GM20431 (cell line): ENCODE results near the gene TIMP2.
"Not testable (repeated sequence)": the region's sequence is repeated elsewhere in the genome, so short reads cannot be mapped to it uniquely, and the experiment has no call there.

Source experiments
- in situ Hi-C: fragments of 300-500 bp; cut with MseI, MboI; formaldehyde crosslinking; loops from one replicate; pipeline ENCODE4 v1.15.0; 2020; ENCODE audit warnings: low sequenced_read_pairs; ENCODE audit not compliant: unreplicated experiment

TIMP2 gene

DNA sequence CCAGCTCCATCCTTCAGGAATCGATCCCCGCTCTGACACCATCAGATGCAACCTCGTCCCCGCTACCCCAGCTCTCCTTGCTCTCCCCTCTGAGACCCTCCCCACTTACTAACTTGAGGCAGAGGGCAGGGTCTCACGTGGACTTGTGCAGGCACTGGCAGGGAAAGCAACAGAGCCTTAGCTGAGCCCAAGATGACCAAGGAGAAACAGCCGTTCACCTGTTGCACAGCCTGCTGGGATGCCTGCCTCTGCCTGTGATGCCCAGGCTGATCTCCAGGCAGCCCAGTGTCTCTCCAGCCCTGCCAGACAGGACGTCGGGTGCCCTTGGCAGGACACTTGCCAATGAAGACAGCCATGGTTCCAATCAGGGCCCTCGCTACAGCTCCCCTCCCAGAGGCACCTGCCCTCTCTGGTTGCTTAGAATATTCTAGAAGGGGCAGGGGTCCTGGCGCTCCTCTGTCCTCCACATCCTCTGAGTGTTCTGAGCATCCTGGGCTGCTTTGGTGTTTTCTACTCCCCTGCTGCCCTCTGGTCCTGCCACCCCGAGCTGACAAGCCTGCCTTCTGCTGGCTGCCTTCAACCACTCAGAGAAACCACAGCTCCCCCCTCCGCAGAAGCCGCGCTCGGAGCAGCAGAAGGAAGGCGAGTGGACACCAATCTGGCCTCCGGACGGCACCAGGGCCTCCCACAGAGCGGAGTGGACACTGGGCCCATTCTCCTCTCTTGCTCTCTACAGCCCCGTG is 28.9 kb downstream of the TIMP2 start:
- in situ Hi-C loops: no loop called here

DNA sequence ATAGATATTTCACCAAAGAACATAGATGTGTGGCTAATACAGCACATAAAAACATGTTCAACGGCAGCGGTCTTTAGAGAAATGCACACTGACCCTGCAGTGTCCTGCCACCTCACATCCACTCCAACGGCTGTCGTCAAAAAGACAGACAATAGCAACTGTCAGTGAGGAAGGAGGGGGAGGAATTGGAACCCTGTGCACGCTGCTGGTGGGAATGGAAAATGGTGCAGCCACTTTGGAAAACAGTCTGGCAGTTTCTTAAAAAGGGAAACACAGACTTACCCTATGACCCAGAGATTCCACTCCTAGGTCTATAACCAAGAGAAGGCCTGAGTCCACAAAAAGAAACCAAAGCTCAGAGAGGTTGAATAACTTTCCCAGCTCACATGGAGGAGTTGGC is 29.9 kb downstream of the TIMP2 start:
- in situ Hi-C loops: no loop called here

DNA sequence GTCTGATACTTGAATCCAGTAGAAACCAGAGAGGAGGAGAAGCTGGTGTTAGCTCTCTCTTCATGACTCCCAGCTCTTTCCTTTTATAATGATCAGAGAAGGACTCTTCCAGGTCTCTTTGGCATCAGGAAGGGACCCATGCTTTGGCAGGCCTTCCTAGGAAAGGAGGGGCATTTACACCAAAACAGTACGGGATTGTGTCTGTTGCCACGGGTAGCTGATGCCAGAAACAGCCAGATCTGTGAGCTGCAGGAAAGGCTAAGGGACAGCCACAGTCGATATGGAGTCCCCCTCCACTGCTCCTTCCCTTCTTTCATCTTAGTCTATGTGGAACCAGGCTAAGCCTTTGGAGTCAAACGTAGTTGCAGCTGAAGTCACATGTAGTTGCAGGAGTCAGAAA is 31.5 kb downstream of the TIMP2 start:
- in situ Hi-C loops: no loop called here

DNA sequence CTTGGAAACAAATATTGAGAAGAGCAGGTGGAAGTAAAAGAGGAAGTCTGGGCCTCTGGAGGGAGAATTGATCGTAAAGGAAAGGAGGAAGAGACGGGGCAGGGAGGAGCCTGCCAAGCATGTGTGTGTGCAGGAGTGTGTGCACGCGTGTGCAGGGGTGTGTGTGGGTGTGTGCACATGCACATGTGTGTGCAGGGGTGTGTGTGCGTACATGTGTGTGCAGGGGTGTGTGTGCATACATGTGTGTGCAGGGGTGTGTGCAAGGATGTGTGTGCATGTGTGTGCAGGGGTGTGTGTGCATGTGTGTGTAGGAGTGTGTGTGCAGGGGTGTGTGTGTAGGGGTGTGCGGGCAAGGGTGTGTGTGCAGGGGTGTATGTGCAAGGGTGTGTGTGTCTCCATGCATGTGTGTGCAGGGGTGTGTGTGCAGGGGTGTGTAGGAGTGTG is 32.2 kb downstream of the TIMP2 start:
- in situ Hi-C loops: no loop called here

DNA sequence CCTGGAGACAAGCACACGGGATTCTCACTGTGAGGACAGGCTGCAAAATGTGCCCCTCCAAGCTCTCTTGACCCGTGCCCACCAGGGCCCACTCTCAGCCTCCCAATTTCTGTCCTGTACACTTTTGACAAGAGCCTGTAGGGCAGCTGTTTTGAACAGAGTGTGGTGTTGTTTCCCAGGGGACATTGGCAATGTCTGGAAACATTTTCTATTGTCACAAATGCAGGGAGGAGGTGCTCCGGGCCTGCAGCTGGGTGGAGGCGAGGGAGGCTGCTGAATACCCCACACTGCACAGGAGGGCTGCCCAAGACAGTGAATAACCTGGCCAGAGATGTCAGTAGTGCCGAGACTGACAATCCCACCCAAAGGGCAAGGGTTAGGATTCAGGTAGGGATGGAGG is 32.7 kb downstream of the TIMP2 start:
- in situ Hi-C loops: no loop called here

DNA sequence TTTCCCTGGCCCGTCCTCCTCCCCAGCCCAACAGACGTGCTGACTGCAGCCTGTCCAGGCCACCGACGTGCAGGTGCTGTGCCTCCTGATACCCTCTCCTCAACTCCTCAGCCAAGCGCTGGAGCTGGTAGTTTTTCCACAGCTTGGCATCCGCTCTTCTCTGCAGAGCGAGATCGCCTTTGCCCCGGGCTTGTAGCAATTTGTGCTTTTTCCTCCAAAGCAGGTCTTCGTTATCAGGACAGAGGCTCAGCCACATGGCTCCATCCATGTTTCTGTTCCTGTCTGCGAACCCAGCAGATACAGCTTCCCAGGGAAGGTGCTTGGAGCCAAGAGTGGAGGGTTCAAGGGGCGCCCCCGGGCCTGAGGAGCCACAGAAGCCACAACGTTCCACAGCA is 33.1 kb downstream of the TIMP2 start:
- in situ Hi-C loops: no loop called here

DNA sequence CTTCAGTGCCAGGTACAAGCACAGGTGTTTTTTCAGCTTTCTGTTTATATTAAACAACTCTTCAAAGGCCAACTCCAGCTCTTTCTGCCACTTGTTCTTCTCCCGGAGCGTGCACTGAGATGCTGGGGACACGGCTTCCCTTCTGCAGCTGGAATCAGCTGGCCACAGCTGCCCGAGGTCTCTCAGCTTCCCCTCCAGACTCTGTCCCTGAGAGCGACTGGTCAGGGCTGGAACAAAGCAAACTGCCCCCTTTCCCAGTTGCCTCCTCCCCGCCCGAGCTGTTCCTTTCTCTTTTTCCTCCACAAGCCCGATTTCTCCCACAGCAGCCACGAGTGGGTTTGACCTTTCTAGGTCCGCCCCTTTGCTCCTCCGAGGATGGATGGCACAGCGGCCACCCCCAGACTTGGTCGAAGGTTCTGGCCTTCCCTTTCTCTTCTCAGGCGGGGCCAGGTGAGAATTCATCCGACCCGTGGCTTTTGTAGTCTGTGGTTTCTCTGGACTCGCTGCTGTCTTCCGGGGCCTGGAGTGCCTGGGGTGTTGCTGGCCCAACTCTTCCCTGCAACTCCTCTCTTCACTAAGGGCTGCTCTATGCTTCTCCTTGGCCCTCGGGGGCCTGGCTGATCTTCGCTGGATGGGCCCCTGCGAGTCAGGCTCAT is 33.7 kb downstream of the TIMP2 start:
- in situ Hi-C loops: no loop called here

DNA sequence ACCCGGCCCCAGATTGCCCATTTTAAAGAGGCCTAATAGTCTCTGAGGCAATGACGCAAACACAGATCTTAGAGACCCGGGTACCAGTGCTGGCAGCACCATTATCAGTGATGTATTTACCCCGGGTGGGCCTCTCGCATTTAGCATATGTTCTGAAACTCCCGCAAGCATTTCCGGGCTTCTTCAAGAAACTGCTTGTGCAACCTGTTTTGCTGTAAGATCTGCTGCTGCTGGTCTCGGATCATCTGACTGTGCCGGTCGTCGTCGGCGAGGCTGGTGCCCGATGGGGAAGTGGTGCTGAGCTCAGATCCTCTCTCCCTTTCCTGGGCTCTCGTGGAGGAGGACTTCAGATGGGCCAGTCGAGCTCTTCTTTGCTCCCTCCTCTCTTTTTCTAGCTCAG is 34.7 kb downstream of the TIMP2 start:
- in situ Hi-C loops: no loop called here

DNA sequence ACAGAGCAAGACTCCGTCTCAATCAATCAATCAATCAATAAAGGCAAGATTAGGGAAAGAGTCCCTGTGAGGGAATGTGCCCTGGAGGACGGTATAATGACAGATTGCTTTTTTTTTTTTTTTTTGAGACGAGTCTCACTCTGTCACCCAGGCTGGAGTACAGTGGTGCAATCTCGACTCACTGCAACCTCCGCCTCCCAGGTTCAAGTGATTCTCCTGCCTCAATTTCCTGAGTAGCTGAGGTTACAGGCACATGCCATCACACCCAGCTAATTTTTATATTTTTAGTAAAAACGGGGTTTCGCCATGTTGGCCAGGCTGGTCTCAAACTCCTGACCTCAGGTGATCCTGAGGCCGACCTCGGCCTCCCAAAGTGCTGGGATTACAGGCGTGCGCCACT is 35.1 kb downstream of the TIMP2 start:
- in situ Hi-C loops: not testable (repeated sequence)

DNA sequence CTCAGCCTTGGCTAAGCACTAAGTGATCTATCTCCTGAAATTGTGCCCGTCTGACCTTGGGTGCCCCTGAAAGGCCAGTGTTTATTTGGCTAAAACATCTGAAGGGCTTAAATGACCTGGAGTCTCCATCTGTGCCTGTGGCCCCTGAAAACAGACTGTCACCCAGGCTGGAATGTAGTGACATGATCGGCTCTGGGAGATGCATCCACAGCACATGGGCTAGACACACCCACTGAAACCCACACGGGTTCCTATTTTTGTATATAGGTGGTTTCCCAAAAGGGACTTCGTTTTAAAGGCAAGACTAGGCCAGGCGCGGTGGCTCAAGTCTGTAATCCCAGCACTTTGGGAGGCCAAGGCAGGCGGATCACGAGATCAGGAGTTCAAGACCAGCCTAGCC is 35.7 kb downstream of the TIMP2 start:
- in situ Hi-C loops: no loop called here

DNA sequence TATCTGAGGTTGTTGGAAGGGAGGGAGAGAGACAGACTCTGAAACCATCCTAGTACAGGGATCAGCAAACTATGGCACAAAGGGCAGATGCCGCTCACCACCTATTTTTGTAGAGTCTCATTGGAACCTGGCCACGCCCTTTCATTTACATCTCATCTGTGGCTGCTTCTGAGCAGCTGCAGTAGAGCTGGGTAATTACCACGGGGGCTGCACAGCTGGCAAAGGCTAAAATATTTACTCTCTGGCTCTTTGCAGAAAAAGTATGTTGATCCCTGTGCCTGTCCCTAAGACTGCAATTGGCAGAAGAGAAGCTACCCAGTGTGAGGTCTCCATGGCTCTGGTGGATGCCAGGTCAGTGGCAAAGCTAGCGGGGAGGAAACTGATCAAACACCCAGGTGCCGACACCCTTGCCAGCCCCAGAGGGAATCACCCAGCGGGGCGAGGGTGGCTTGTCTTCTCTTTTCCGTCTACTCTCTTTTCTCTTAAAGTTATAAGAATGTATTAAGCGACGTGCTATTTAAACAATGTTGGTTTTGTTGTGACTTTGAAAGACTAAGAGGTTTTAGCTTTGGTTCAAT is 36.2 kb downstream of the TIMP2 start:
- in situ Hi-C loops: no loop called here

DNA sequence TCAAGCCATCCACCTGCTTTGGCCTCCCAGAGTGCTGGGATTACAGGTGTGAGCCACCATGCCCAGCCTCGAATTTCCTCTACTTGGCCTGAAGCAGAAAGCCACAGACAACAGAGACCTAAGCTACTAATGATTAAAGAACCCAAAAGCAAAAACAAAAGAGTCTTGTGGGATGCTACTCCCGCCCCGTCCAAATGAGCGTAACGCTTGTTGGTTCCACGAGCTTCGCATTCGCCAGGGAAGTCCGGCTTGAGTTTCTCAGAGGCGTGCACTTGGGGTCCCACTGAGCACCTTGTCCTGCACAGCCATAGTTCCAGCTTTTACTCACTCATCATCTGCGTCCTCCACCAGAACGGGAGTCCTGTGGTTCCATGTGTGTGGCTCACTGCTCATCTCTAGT is 38.2 kb downstream of the TIMP2 start:
- in situ Hi-C loops: no loop called here

DNA sequence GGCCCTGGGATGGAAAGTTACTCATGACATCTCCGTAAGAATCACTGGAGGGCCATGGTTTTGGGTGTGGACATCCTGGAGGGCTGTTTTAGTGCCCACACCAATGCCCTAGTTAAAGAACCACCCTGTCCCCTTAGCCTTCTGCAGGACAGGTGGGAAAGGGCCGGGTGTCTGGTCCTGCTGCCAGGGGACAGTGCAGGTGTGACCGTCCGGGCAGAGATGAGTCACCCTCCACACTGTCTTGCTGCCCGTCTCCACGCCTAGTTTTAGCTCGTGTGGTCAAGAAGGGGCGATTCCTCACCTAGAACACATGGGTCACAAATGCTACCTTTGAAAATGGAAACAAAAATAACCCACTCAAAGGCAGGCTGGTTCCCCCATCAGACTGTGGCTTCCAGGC is 39.2 kb downstream of the TIMP2 start:
- in situ Hi-C loops: no loop called here

DNA sequence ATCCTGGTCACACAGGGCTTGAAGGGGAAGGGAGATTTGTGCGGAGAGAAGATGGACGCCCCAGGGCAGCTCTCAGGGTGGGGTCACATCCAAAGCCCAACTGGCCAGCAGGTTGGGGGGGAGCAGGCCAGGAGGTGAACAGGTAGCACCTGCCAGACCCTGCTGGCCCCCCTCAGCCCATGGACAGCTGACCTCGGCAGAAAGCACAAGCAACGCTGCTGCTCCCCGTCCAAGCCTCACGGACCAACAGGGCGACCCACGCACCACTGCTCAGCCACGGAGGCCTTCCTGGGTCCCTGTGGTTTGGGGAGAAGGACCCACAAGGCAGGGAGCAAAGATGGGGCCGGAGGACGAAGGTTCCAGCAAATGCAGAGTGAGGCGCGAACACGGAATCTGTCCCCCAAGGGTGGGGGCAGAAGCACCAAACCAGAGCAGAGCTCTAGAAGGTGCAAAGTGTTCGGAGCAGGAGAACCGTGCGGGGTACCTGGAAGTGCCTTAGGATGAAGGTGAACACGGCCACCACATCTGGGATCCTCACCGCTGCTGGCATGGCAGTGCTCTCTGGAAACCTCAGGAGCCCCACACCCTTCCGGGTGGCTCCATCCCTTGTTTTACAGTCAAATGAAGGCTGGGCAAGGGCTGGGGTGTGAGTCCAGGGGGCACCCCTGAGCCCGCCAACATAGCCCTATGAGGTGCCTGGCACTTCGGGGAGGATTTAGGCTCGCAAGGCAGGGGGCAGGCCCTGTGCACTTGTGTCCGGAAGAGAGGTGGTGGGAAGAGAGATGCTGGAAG is 40.1 kb downstream of the TIMP2 start:
- in situ Hi-C loops: no loop called here

DNA sequence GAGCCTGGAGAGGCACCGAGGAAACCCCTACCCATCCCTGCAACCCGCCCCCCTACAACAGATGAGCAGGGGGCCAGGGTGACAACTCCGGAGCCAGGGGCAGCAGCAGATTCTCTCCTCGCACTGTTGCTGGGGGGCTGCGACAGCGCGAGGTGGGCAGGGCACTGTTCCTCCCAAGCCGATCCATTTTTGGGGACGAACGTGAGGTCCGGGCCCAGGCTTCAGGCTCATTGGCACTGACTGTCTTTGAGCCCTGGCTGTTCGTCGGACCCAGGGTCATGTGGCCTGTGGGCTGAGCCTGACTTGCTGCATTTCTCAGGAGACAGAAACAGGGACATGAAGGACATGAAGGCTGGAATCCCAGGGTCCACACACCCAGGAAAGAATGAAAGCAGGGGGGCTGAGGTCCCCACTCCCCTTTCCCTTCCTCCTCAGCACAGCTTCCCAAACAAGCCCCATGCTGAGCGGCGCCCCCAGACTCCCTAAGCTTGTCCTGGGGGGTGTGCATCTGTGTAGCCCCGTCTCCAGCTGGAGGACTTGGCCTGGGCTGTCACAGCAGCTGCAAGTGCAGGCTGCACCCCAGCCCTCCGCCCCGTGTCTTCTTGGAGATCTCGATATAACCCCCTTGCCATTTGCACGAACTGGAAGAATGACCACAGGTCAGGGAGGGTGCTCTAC is 40.9 kb downstream of the TIMP2 start:
- in situ Hi-C loops: no loop called here

DNA sequence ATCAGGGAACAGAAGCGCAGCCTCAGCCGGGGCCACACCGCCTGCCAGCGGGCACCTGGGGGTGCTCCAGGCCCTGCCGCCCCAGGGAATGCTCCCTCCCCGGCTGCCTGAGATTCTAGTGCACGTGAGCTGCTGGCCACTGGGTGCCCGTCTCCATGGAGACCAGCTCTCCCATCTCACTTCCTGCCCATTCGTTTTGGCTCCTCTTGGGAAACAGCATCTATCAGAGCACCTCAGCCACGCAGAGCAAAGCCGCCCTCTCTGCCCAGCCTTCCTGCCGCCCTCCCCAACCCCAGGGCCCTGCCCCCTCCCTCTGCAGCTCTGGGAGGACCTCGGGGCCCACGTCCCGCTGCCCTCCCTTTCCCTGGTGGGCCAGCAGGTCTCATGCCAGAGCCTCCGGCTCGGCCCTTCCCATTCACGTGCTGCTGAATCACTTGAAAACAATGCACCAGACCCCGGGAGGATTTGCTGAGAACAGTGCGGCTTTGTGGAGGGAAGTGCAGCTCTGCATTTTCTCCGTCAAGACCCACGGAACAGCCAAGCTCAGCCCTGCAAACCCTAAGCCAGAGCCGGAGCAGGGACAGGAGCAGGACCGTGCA is 41.6 kb downstream of the TIMP2 start:
- in situ Hi-C loops: no loop called here

DNA sequence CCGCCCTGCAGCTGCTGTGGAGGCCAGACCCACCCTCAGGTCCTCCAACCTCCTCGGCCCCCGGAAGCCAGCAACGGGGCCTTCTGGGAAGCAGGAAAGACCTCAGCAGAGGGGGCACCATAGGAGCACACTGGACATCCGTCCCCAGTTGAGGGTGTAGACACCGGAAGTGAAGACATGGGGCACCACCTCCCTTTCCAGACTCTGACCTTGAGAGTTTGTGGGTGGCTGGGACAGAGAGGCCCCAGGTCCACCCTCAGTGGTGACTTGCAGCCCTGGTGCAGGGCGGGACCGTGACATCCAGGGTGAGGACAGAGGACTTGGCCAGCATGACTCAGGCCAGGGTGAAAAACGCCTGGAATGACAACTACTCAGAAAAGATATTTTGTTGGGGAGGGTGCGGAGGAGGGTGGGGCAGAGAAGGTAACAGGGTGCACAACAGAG is 42.1 kb downstream of the TIMP2 start:
- in situ Hi-C loops: no loop called here

DNA sequence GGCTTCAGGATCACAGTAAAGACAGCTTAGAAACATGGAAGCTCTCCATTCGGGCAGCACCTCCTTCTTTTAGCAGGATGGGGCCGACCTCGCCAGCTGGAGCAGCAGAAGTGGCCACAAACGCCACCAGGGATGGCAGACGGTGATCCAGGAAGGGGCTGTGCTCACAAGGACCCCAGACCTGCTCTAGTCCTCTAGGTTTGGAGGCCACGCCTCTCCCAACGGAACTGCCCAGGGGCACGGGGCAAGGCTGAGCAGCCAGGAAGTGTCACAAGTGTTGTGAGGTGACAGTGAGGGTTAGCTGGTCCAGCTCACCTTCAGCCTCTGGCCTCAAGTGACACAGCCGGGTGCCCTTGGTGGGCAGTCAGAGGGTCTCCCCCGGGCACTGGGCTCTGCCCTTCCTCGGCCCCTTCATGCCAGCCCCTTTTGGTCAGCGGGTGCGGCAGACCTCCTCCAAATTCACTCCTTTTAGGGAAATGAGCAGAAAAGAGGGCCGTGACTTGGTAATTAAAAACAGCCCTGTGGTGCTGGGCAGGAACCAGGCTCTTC is 42.6 kb downstream of the TIMP2 start:
- in situ Hi-C loops: no loop called here

DNA sequence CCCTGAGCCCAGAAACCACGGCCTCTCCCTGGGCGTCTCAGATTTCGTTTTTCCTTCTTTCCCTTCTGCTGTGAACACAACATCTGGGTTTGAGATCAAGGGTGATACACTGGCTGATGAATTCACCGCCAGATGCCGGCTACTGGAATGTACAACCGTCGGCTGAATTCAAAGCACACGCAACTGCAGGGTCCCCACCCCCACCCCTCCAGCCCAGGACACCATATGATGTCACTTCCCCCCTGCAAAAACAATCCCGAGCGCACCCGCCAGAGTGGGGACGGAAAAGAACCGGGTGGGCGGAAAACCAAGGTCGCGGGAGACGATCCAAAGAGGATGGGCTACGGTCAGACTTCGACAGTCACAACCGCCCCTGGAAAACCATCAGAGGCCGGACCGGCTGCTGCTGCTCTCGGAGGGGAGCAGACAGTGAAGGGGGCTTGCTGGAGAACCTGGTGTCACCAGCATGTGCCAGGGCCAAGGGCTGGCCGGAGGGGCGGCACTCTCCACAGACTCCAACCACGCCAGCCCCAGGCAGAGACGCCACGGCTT is 45.5 kb downstream of the TIMP2 start:
- in situ Hi-C loops: no loop called here
